ENCODE results near the gene XRCC5.

The XRCC5 gene

DNA sequence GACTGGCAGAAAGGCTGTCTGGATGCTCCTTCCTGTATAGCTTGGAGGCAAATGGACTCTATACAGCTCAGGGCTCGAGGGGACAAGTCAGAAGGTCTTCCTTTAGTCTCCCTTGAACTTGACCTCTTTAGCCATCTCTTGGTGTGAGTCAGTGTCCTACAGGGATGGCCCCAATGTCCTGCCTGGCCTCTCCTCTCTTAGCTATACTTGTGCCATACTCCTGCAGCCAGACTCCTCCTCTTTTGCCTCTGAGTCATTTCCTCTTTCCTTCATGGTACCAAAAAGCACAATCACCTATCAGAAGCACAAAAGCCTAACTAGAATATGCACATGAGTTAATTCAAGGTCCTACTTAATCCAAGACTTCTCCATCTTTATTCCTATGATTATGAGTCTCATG lies 112.7 kb downstream of the XRCC5 start:
- in situ Hi-C loops (cut with MboI; ENCODE audit: low sequenced_read_pairs): no loop called here

DNA sequence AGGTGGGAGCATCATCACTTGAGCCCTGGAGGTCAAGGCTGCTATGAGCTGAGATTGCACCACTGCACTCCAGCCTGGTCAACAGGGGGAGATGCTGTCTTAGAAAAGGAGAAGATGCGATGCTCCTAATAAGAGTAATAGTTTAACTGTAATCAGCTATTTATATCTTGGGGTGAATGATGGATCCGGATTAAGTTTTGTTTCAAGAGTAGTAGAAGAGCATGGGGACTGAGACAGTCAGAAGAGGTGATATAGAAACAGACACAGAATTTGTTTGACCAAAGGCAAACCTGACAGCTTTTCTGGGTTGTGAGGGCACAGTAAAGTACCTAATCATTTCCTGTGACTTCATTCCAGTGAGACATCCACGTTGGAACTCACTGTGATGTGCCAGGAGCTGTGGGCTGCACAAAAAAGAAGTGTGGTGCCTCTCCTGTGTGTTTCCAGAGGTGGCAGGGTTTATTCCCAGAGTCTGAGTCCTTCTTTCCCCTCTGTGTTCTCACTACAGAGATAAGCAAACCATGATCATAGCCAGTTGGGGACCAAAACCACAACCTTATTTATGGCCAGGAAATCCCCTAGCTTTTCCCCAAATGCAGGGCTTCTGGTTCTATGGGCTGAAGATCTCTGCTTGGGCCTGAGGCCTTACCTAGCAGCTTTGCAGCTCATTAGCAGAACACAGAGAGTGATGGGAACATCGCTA lies 113.7 kb downstream of the XRCC5 start:
- in situ Hi-C loops (cut with MboI; ENCODE audit: low sequenced_read_pairs): no loop called here

DNA sequence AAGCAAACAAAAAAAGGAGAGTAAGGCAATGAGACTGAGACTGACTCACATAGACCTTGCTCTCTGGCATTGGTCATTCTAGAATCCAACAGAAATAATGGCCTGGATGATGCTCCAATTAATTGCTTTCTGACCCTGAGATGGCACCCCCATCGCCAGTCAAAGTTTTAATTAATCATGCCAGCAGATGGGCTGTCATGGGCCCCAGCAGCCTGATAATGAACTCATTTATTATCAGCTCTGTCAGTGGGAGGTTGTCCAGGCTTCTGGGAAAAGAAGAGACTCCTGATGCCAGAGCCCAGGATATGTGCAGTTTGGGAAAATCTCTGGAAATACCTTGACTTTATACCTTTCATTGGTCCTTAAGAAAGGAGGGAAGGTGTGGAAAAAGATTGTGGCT lies 115.2 kb downstream of the XRCC5 start:
- in situ Hi-C loops (cut with MboI; ENCODE audit: low sequenced_read_pairs): no loop called here

DNA sequence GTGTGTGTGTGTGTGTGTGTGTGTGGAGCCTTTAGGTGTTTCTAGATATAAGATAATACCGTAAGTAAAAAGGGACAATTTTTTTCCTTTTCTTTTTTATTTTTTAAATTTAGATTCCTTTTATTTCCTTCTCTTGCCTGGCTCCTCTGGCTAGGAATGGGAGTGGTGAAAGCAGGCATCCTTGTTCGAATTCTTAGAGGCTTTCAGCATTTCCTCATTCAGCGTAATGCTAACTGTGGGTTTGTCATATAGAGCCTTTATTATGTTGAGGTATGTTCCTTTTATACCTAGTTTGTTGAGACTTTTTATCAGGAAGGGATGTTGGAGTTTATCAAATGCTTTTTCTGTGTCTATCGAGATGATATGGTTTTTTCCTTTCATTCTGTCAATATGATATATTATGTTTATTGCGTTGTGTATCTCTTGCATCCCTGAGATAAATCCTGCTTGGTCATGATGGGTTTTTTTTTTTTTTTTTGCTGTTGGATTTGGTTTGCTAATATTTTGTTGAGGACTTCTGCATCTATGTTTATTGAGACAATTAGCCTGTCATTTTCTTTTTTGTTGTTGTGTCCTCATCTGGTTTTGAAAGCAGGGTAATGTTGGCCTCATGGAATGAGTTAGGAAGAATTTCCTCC lies 120.2 kb downstream of the XRCC5 start:
- in situ Hi-C loops (cut with MboI; ENCODE audit: low sequenced_read_pairs): no loop called here

DNA sequence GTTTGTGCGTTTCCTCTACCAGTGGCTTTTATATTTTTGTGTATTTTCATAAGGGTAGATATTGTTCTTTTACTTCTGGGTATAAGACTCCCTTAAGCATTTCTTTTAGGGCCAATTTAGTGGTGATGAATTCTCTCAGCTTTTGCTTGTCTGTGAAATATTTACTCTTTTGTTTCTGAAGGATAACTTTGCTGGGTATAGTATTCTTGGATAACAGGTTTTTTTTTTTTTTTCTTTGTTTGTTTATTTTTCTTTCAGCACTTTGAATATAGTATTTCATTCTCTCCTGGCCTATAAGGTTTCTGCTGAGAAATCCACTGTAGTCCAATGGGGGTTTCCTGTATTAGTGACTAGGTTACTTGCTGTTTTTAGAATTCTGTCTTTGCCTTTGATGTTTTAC lies 122.7 kb downstream of the XRCC5 start:
- in situ Hi-C loops (cut with MboI; ENCODE audit: low sequenced_read_pairs): no loop called here

DNA sequence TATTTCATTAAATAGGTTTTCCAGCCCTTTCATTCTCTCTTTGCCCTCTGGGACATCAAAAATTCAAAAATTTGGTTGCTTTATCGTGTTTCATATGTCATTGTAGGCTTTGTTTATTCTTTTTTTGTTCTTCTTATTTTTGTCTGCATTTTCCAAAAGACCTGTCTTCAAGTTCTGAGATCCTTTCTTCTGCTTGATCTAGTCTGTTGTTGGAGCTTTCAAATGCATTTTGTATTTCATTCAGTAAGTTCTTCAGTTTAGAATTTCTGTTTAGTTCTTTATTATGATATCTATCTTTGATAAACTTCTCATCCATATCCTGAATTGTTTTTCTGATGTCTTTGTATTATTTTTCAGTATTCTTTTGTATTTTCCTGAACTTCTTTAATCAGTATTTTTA lies 123.6 kb downstream of the XRCC5 start:
- in situ Hi-C loops (cut with MboI; ENCODE audit: low sequenced_read_pairs): no loop called here

DNA sequence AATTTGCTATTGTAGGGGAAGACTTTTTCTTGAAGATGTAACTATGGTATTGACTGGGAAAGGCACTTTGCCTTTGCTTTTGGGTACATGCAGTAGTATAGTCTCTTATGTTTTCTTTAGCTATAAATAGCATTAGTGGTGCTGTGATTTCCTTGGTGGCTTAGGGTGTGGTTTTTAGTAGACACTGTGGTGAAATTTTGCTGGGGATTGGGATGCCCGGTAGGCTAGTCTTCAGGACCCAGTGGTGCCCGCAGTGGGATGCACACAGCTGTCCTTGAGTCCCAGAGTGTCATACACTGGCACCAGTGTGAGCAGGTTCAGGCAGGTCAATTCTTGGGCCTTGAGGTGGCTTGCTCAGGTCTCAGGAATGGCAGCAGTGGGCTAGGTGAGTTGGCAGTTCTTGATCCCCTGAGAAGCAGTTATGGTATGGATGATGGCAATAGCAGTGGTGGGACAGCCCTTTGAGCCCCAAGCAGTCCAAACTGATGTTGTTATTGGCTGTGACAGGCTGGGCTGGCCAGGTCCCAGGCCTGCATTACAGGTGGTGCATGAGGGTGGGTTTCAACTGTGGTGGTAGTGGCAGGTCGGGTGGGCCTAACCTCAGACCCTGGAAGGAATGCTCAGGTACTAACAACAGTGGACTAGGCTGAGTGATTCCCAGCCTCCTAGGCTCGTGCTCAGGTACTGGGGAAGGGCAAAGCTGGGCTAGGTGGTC lies 124.3 kb downstream of the XRCC5 start:
- in situ Hi-C loops (cut with MboI; ENCODE audit: low sequenced_read_pairs): no loop called here

DNA sequence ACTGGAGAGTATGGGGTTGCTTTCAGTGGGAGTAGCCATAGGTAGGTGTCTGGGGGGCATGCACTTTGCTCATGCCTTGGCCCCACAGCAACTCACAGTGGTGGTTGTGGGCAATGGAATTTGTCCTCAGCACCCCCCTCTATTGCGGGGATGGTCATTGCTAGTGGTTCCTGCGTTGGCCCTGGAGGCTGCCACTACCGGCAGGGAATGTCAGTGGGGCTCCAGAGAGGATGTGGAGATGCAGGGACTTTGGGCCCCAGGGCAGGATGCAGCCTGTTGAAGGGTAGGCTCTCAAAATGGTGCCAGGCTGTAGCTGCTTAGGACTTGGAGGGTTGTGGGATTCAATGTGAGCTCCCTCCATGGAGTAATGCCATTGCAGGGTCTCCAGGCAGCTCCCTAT lies 125.0 kb downstream of the XRCC5 start:
- in situ Hi-C loops (cut with MboI; ENCODE audit: low sequenced_read_pairs): no loop called here

DNA sequence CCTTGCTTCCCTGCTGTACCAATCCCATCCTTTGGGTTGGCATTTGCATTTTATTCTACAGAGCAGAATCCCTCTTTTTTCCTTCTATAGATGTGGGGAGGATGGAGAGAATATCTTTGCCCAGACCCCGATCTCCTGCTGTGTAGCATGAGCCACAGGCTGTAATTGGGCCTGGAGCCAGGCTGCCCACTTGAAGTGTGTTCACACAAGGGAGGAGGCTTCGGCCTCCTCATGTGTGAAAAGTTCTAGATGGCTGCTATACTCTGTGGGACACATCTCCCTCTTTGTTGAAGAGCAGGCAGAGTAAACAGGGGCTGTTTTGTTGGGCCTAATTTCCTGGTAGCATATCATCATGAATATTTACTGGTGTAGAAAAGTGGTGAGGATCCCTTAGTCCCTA lies 126.3 kb downstream of the XRCC5 start:
- in situ Hi-C loops (cut with MboI; ENCODE audit: low sequenced_read_pairs): no loop called here

DNA sequence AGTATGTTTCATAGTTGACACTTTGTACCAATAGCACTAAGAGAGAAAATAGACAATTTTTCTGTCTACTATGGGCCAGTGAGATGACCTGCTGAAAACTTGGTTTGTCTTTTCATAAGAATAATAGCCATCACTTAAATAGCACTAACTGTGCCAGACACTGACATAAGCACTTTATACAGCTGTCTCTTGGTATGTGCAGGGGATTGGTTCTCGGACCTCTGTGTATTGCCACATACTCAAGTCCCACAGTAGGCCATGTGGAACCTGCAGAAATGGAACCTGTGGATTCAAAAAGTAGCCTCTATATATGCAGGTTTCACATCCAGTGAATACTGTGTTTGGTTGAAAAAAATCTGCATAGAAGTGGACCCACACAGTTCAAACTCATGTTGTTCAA lies 126.7 kb downstream of the XRCC5 start:
- in situ Hi-C loops (cut with MboI; ENCODE audit: low sequenced_read_pairs): no loop called here

DNA sequence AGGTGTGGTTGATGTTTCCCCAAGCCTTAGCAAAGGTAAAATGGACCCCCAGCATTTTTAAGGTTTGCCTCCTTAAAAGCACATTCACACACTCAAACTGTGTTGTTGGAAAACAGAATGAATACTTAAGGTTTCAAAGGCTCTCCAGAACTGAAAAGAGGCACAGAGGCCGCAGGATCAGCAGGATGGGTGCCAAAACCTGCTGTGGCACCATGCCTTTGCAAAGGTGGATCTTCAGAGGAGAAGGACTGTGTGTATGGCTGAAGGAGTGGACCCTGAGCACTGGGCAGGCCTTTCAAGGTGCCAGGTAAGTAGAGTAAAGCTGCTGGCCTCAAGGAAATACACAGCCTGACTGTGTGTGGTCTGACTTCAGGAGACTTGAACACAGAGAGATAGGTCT lies 127.3 kb downstream of the XRCC5 start:
- in situ Hi-C loops (cut with MboI; ENCODE audit: low sequenced_read_pairs): no loop called here

DNA sequence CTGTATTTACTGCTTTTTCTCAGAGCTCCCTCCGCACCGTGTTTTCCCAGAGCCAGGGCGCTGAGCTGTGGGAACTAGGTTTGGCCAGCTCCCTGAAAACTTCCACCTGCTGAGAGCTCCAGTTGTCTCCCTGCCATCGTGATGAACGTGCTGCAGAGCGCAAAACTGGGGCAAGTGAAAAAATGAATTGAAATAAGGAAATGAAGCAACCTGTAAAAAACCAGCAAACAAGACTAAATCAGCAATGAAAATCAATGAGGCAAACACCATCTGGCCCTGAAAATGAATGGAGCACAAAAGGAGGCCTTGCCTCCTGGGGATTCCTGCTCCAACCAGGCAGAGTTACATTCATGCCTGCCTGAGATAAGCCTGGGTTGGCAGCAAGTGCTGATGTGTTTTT lies 133.2 kb downstream of the XRCC5 start:
- in situ Hi-C loops (cut with MboI; ENCODE audit: low sequenced_read_pairs): no loop called here

DNA sequence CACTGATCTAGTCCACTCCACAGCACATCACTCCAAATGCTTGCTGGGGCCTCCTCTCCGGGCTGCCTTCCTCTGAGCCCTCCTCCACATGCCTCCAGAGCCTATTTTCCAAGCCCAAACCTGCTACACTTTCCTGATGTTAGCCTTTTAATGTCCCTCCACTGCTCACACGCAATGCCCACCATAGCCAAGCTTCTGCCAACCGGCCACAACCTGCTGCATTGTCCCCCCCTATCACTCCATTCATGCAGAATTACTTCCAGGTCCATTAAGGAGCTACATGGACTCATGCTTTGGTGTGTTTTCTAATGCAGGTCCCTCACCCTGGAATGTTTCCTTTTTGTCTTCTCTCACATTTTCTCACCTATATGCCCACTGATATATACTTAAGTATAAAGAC lies 133.9 kb downstream of the XRCC5 start:
- in situ Hi-C loops (cut with MboI; ENCODE audit: low sequenced_read_pairs): no loop called here

DNA sequence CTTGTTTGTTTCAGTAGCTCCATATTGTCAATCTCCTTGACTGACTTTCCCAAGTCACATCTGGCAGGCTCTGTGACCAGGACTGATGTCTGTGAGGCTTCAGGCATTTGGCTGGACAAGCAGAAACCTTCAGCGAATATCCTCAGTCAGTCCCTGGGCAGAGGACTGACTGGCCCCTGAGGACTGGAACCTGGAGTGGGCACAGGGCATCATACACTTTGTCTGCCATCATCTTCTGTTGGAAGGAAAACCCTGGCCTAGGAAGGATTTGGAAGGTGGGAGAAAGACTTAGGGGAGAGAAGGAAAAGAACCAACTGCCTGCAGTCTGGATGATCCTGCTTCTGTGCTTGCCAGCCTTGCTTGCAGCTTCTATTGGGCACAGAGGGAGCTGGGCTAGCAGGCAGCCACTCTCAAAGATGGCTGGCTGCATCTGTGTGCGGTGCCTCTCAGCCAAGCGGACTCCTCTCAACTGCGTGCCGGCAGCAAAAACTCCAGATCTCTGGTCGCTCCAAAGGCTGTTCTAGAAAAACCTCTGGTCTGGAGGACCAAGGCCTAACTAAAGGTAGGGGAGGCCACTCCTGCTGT lies 136.3 kb downstream of the XRCC5 start:
- in situ Hi-C loops (cut with MboI; ENCODE audit: low sequenced_read_pairs): no loop called here

DNA sequence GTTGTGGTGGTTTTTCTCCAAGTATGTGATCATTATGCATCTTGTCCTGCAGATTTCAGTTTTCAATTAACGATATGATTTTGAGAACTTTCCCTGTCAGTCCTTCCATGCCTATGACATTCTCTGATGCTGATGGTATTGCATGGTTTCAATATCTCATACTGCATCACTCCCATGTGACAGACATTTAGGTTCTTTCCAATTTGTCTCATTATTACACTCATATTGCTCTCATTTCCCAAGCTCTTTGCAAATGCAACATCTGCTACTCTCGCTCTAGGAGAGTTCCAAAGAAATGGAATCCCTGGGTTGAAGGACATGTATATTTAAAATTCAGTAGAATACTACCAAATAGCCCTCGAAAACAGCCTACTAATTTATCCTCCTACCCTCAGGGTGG lies 137.6 kb downstream of the XRCC5 start:
- in situ Hi-C loops (cut with MboI; ENCODE audit: low sequenced_read_pairs): no loop called here

Measured in HL-60/S4 treated with retinoic acid at 250 ng/mL for 4 days and 3 days (cell line).